Endothelial cell of umbilical vein (primary cell): ENCODE results near the gene WDFY2. TPM values are rescaled to one million over a fixed set of nuclear protein-coding genes. Genes with fewer than 3 reads are reported as not detected.

Source experiments
- BruUV-seq: library from RNA; stranded (reverse); fragments of 400-500 nt; replicated peaks from 2 replicates; lab custom pipeline; 2021; lab: Mats Ljungman, UMichigan
- CTCF ChIA-PET: fragments of 300-600, 350-600 bp; sonication (Branson Sonifier 250); formaldehyde crosslinking; loops from one replicate; lab custom pipeline; 2021; ENCODE audit warnings: antibody characterized with exemption, inconsistent platforms; lab: Charles Lee
- POLR2A ChIA-PET: fragments of 300-600, 350-600 bp; sonication (Branson Sonifier 250); formaldehyde crosslinking; loops from one replicate; lab custom pipeline; 2021; ENCODE audit warnings: antibody characterized with exemption, inconsistent platforms; lab: Charles Lee
- DNase-seq: peaks from one replicate; pipeline ENCODE4 v3.0.0-alpha.2; 2011; ENCODE audit warnings: low read depth, low spot score
- FAIRE-seq: peaks from 2 replicates; lab custom pipeline; 2011; peaks lifted over from hg19 to GRCh38; lab: Jason Lieb, UNC
- H2AFZ ChIP-seq: 2 replicates; pipeline ENCODE4 v1.6.0; 2012; ENCODE audit warnings: low read depth, low read length, control low read depth, inconsistent platforms
- H3K27ac ChIP-seq: 2 replicates; pipeline ENCODE4 v1.5.1; 2011; ENCODE audit warnings: low read depth, mild to moderate bottlenecking, control low read depth, low read length, moderate library complexity; ENCODE audit not compliant: insufficient read depth
- H3K27me3 ChIP-seq, 2 experiments: 2 replicates each; pipeline versions ENCODE4 v1.6.0 to v1.6.1; 2011; ENCODE audit warnings: low read length in 2 of 2, mixed read lengths in 1 of 2; ENCODE audit not compliant: control insufficient read depth in 2 of 2, insufficient read depth in 2 of 2
- H3K36me3 ChIP-seq, 2 experiments: 2 replicates in 1 of 2; 3 replicates in 1 of 2; pipeline ENCODE4 v1.5.1; 2011; ENCODE audit warnings: low read length in 2 of 2, mild to moderate bottlenecking in 1 of 2, moderate library complexity in 1 of 2; ENCODE audit not compliant: control insufficient read depth in 2 of 2, insufficient read depth in 2 of 2; ENCODE audit errors: extremely low read depth in 1 of 2
- H3K4me1 ChIP-seq: 3 replicates; pipeline ENCODE4 v1.5.1; 2011; ENCODE audit warnings: mild to moderate bottlenecking, low read length; ENCODE audit not compliant: control insufficient read depth, insufficient read depth; ENCODE audit errors: extremely low read depth
- H3K4me2 ChIP-seq: 2 replicates; pipeline ENCODE4 v1.6.1; 2011; ENCODE audit warnings: low read length, control low read depth, mixed read lengths; ENCODE audit not compliant: insufficient read depth
- H3K4me3 ChIP-seq, 3 experiments: fragments of 200-600 bp in 1 of 3; sonication (generic), shearing (Covaris generic) in 1 of 3; replicated peaks in 1 of 3; 2 replicates each; pipeline ENCODE4 v1.5.1; 2011 to 2016; ENCODE audit warnings: control low read depth in 3 of 3, low read length in 3 of 3, mild to moderate bottlenecking in 2 of 3, inconsistent platforms in 1 of 3, low read depth in 1 of 3, moderate library complexity in 1 of 3; ENCODE audit not compliant: insufficient read depth in 1 of 3
- H3K79me2 ChIP-seq: 2 replicates; pipeline ENCODE4 v1.6.0; 2012; ENCODE audit warnings: low read length, inconsistent platforms; ENCODE audit not compliant: control insufficient read depth, insufficient read depth
- H3K9ac ChIP-seq: replicated peaks from 2 replicates; pipeline ENCODE3; 2011; ENCODE audit warnings: low read length, control low read depth; ENCODE audit not compliant: insufficient read depth; ENCODE audit errors: extremely low read depth
- H3K9me1 ChIP-seq: replicated peaks from 3 replicates; pipeline ENCODE4 v1.6.0; 2011; ENCODE audit warnings: mild to moderate bottlenecking, low read length; ENCODE audit not compliant: control insufficient read depth, insufficient read depth; ENCODE audit errors: extremely low read depth
- H3K9me3 ChIP-seq: replicated peaks from 2 replicates; pipeline ENCODE4 v1.5.1; 2012; ENCODE audit warnings: low read length, inconsistent platforms; ENCODE audit not compliant: control insufficient read depth, insufficient read depth
- H4K20me1 ChIP-seq: replicated peaks from 2 replicates; pipeline ENCODE3; 2011; ENCODE audit warnings: mild to moderate bottlenecking, low read length; ENCODE audit not compliant: control insufficient read depth, insufficient read depth; ENCODE audit errors: extremely low read depth
- EZH2 ChIP-seq: IDR thresholded peaks from 2 replicates; pipeline ENCODE4 v1.6.1; 2012; ENCODE audit warnings: borderline replicate concordance, low read depth, mild to moderate bottlenecking, moderate library complexity, low read length, inconsistent platforms; ENCODE audit not compliant: severe bottlenecking
- FOS ChIP-seq: IDR thresholded peaks from 2 replicates; pipeline ENCODE4 v1.6.1; 2011; ENCODE audit warnings: mild to moderate bottlenecking, low read length, moderate library complexity, borderline replicate concordance; ENCODE audit not compliant: insufficient read depth
- GATA2 ChIP-seq: IDR thresholded peaks from 2 replicates; pipeline ENCODE4 v1.7.0; 2011; ENCODE audit warnings: low read depth, mild to moderate bottlenecking, moderate library complexity, mixed read lengths, low read length; ENCODE audit not compliant: insufficient read length, insufficient read depth
- JUN ChIP-seq: IDR thresholded peaks from 2 replicates; pipeline ENCODE4 v1.6.1; 2011; ENCODE audit warnings: borderline replicate concordance, low read depth; ENCODE audit not compliant: insufficient read length, insufficient read depth
- MAX ChIP-seq: IDR thresholded peaks from 2 replicates; pipeline ENCODE4 v1.6.1; 2011; ENCODE audit not compliant: insufficient read depth, insufficient read length
- MYC ChIP-seq: IDR thresholded peaks from one replicate; pipeline ENCODE4 v1.6.1; 2011; ENCODE audit warnings: mild to moderate bottlenecking, low read depth, low read length
- POLR2A ChIP-seq: IDR thresholded peaks from 2 replicates; pipeline ENCODE4 v1.6.1; 2012; ENCODE audit warnings: low read depth, mild to moderate bottlenecking, control low read depth, low read length
- POLR2AphosphoS5 ChIP-seq: IDR thresholded peaks from 2 replicates; pipeline ENCODE4 v1.6.1; 2012; ENCODE audit warnings: low read depth, mild to moderate bottlenecking, control low read depth, low read length, moderate library complexity; ENCODE audit not compliant: insufficient read depth
- dilution Hi-C: fragments of 300-500 bp; cut with MboI; formaldehyde crosslinking; loops from one replicate; pipeline ENCODE4 v1.15.0; 2019; ENCODE audit warnings: low sequenced_read_pairs; ENCODE audit not compliant: extremely low pct_ligation_motif_present
- intact Hi-C: fragments of 100-400 bp; cut with micrococcal nuclease; formaldehyde crosslinking; loops from one replicate; pipeline ENCODE4 v1.10.0; 2022
- polyA plus RNA-seq, 4 experiments: library from polyadenylated mRNA; depleted of rRNA in 3 of 4; stranded (reverse) in 3 of 4; unstranded in 1 of 4; fragments of >200 nt; gene quantifications; 2 replicates each; pipeline versions ENCODE4 v1.2.1 to v1.2.3, GENCODE V29; 2011 to 2012; ENCODE audit warnings: missing spikeins in 1 of 4
- total RNA-seq: library from RNA; stranded (reverse); gene quantifications from 2 replicates; pipeline ENCODE4 v1.2.3, GENCODE V29; 2021
- TF ChIP-seq, protein P1 (sequence below), 2 donors: IDR thresholded peaks; 1 replicate in 1 of 2; 2 replicates in 1 of 2; pipeline ENCODE4 v1.5.1; 2011; ENCODE audit warnings: low read length in 2 of 2, mild to moderate bottlenecking in 2 of 2, moderate library complexity in 2 of 2, control low read depth in 1 of 2, inconsistent platforms in 1 of 2, low read depth in 1 of 2; ENCODE audit not compliant: insufficient read depth in 1 of 2; ENCODE audit errors: extremely low read depth in 1 of 2

WDFY2 gene
- total and polyA plus RNA-seq, 2 donors (not counting 3 experiments of a cell fraction or from before 2014, with no cell fraction given), result 2.1 to 5.5 TPM

GRCh38 chr13:51780099-51780498 lies 195.8 kb downstream of the WDFY2 start:
- Histone ChIP-seq H3K9ac (no peak overlapping the region), H3K9me1 (no peaks in the 10 kb centered on the region), H3K79me2 (no peaks in the 10 kb centered on the region), H3K27ac (no peak overlapping the region), H3K9me3 (no peaks in the 10 kb centered on the region), H3K27me3 (no peaks in the 10 kb centered on the region), H3K4me2 (no peak overlapping the region), H4K20me1 (no peaks in the 10 kb centered on the region), H3K4me3 (no peak overlapping the region), H3K4me1 (no peaks in the 10 kb centered on the region), H2AFZ (no peak overlapping the region), H3K36me3 (no peaks in the 10 kb centered on the region)
- no peak for FAIRE-seq
- CTCF ChIA-PET, result interaction anchor here (0.9 to 1.6 kb wide), 3 partner anchors 16 to 193 kb away, joined by 3 to 8 read pairs (median 3); no protein-coding TSS in a partner anchor
- DNase-seq, result no peak
- POLR2A ChIA-PET, result no interaction called here
- intact Hi-C loops, result no loop called here
- TF ChIP-seq POLR2AphosphoS5 (no peak), POLR2A (no peak), MYC (no peak), GATA2 (no peak), JUN (no peak), EZH2 (no peak), MAX (no peak), FOS (no peak)
- TF ChIP-seq, protein P1, sequence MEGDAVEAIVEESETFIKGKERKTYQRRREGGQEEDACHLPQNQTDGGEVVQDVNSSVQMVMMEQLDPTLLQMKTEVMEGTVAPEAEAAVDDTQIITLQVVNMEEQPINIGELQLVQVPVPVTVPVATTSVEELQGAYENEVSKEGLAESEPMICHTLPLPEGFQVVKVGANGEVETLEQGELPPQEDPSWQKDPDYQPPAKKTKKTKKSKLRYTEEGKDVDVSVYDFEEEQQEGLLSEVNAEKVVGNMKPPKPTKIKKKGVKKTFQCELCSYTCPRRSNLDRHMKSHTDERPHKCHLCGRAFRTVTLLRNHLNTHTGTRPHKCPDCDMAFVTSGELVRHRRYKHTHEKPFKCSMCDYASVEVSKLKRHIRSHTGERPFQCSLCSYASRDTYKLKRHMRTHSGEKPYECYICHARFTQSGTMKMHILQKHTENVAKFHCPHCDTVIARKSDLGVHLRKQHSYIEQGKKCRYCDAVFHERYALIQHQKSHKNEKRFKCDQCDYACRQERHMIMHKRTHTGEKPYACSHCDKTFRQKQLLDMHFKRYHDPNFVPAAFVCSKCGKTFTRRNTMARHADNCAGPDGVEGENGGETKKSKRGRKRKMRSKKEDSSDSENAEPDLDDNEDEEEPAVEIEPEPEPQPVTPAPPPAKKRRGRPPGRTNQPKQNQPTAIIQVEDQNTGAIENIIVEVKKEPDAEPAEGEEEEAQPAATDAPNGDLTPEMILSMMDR (IDR thresholded peaks at IDR 0.05; ENCODE audit: extremely low read depth in 1 of 2, insufficient read depth in 1 of 2, low read depth in 1 of 2, low read length in 2 of 2), result no peak
- BruUV-seq, result no TSS peak
- dilution Hi-C loops, result no loop called here
